Naive thymus-derived CD8-positive, alpha-beta T cell (primary cell): ENCODE measurements around the gene SUGCT. TPM values are rescaled to one million over a fixed set of nuclear protein-coding genes. Genes with fewer than 3 reads are reported as not detected.
A peak's percentile ranks its signal among the peaks of the same experiment; 100 is the strongest.

Experiments
- ATAC-seq, 2 donors: fragments of 150-1000 bp; cut with Tn5 transposase in 1 of 2; sonication (Bioruptor Pico), chemical (Tn5 transposase) in 1 of 2; 1 replicate in 1 of 2; 2 replicates in 1 of 2; pipeline ENCODE4 v1.10.0; 2021; ENCODE audit warnings: mild to moderate bottlenecking in 2 of 2, moderate library complexity in 2 of 2
- POLR2A ChIA-PET: fragments of 350-600 bp; sonication (Branson Sonifier 250); formaldehyde crosslinking; loops from one replicate; lab custom pipeline; 2021; ENCODE audit warnings: antibody characterized with exemption; lab: Charles Lee
- DNase-seq, 10 donors: peaks; one replicate each; pipeline versions ENCODE4 v3.0.0 to v3.0.0-alpha.2; 2020 to 2022
- H3K27ac Mint-ChIP-seq, 10 donors: one replicate each; pipeline ENCODE4 v1.8.0; 2020 to 2022; ENCODE audit warnings: mild to moderate bottlenecking in 10 of 10, mixed read lengths in 10 of 10, moderate library complexity in 4 of 10, inconsistent platforms in 1 of 10
- H3K27me3 Mint-ChIP-seq, 5 donors: one replicate each; pipeline ENCODE4 v1.8.0; 2021 to 2022; ENCODE audit warnings: mixed read lengths in 5 of 5
- H3K36me3 Mint-ChIP-seq, 3 donors: one replicate each; pipeline ENCODE4 v1.8.0; 2020 to 2022; ENCODE audit warnings: mixed read lengths in 3 of 3, mild to moderate bottlenecking in 2 of 3, inconsistent platforms in 1 of 3
- H3K4me1 Mint-ChIP-seq, 4 donors: one replicate each; pipeline ENCODE4 v1.8.0; 2021 to 2022; ENCODE audit warnings: mixed read lengths in 4 of 4
- H3K4me3 Mint-ChIP-seq, 10 donors: one replicate each; pipeline ENCODE4 v1.8.0; 2020 to 2022; ENCODE audit warnings: mild to moderate bottlenecking in 10 of 10, mixed read lengths in 10 of 10, moderate library complexity in 6 of 10, inconsistent platforms in 1 of 10
- H3K9me3 Mint-ChIP-seq, 9 donors: one replicate each; pipeline ENCODE4 v1.8.0; 2020 to 2022; ENCODE audit warnings: mixed read lengths in 9 of 9, mild to moderate bottlenecking in 3 of 9, inconsistent platforms in 1 of 9, moderate library complexity in 1 of 9
- polyA plus RNA-seq, 3 donors: library from polyadenylated mRNA; unstranded; fragments of 300-500 nt; fragmentation: Illumina TruSeq; gene quantifications; one replicate each; pipeline ENCODE4 v1.2.3, GENCODE V29; 2021
- total RNA-seq, 8 experiments: library from RNA in 2 of 8; stranded (reverse) in 2 of 8; gene quantifications; one replicate each; pipeline ENCODE4 v1.2.3 and lab custom pipeline; 2021 to 2026

SUGCT gene
- total and polyA plus RNA-seq, 5 experiments from 2014 or later: 1.3 to 3.6 (median 2.1) TPM

DNA sequence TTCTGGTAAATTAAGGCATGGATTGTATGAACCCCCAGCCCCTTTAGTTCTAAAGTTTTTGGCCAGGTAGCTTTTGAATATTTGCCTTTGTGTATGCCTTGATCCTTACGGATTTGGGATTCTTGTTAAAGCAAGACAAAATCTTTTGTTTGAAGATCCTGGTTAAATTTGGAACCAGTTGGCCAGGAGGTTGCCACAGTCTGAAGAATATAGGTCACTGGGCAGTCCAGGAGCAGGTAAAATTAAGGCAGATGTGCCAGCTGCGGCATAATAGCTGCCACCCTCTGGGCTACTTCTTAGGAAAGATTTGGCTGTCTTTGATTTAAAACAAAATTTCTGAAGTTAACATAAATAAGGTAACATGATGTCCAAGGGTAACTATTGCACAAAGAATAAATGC is 192.3 kb downstream of the SUGCT start:
- DNase-seq (no peak), ATAC-seq (no peak)
- H3K27me3 Mint-ChIP-seq: peaks cover 0 to 1% (median 0%) of the 10 kb centered on the region in 5 donors
- peaks cover 0 to 4% (median 0%) of the 10 kb centered on the region in 3 donors for H3K36me3 Mint-ChIP-seq
- H3K4me1 Mint-ChIP-seq: no peaks in the 10 kb centered on the region
- H3K27ac Mint-ChIP-seq: no peak overlapping the region
- no peaks in the 10 kb centered on the region for H3K9me3 Mint-ChIP-seq
- POLR2A ChIA-PET: no interaction called here
- no peak overlapping the region for H3K4me3 Mint-ChIP-seq

DNA sequence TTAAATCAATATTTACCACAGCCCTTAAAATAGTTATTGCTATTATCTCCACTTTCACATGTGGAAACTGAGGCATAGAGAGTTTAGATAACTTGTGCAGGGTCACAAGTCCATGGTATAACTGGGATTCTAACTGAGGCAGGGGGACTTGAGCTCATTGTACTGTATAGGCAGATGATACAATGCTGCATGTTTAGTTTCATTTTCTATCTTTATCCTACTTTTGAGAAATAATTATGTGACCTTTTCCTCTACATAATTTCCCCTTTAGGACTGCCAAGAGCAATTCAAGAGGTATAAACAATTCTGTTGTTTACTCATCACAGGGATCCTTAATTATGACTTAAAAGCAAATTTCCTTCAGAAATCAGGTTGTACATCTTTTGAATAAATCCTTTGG is 193.1 kb downstream of the SUGCT start:
- H3K36me3 Mint-ChIP-seq: peaks cover 0 to 3% (median 0%) of the 10 kb centered on the region in 3 donors
- no peak overlapping the region for H3K27ac Mint-ChIP-seq
- no peak overlapping the region for H3K4me3 Mint-ChIP-seq
- peaks cover 0 to 3% (median 0%) of the 10 kb centered on the region in 4 donors for H3K4me1 Mint-ChIP-seq
- DNase-seq (no peak), ATAC-seq (no peak)
- H3K27me3 Mint-ChIP-seq: no peaks in the 10 kb centered on the region
- H3K9me3 Mint-ChIP-seq: no peaks in the 10 kb centered on the region
- POLR2A ChIA-PET: no interaction called here

DNA sequence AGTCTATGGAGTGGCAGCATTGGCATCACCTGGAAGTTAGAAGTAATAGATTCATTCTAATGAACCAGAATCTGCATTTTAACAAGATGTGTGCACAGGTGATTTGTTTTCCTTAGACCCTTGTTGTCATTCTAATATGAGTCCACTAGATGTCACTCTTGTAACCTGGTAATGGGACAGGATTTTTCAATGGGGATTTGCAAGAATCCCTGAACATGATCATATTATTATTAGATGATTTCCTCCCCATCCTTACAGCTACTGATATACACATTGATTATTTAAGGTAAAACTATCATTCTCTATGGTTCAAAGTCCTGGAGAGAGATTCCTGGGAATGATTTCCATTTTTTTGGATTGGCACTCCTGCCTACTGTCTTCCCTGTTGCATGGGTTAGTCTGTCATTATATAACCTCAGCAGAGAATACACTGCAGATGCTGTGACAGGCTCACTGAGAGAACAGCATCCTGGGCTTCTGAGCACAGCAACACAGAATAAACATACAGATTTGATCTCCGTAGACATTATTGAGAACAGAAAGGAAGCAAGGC is 194.9 kb downstream of the SUGCT start:
- no peak overlapping the region for H3K27ac Mint-ChIP-seq
- peaks cover 0 to 7% (median 0%) of the 10 kb centered on the region in 9 donors for H3K9me3 Mint-ChIP-seq
- no peaks in the 10 kb centered on the region for H3K36me3 Mint-ChIP-seq
- no peak overlapping the region for H3K4me3 Mint-ChIP-seq
- POLR2A ChIA-PET: no interaction called here
- ATAC-seq (no peak), DNase-seq (peak in 3 of 10 donors; percentile 20 to 28 (median 22))
- peaks cover 0 to 2% (median 0%) of the 10 kb centered on the region in 5 donors for H3K27me3 Mint-ChIP-seq
- H3K4me1 Mint-ChIP-seq: peaks cover 0 to 4% (median 0%) of the 10 kb centered on the region in 4 donors

DNA sequence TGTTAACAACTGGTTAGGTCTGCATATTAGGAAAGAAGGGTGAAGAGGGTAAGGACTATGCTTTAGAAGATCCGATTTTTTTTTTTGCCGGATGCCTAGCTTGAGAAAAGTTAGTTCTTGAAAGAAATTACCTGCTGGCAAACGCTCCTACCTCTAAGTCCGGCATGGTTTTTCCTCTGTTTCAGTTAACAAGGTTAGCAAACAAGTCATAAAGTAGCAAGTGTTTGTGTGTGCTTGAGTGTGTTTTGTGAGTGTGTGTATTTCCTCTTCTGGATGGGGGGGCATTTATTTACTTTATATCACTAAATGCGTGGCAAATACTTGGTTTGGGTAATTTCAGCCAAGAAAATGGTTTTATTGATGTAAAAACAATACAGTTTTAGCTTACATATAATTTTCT is 195.6 kb downstream of the SUGCT start:
- H3K4me3 Mint-ChIP-seq: no peak overlapping the region
- peaks cover 0 to 7% (median 0%) of the 10 kb centered on the region in 9 donors for H3K9me3 Mint-ChIP-seq
- ATAC-seq (no peak), DNase-seq (no peak)
- H3K36me3 Mint-ChIP-seq: no peaks in the 10 kb centered on the region
- POLR2A ChIA-PET: no interaction called here
- peaks cover 0 to 2% (median 0%) of the 10 kb centered on the region in 5 donors for H3K27me3 Mint-ChIP-seq
- peaks cover 0 to 4% (median 0%) of the 10 kb centered on the region in 4 donors for H3K4me1 Mint-ChIP-seq
- no peak overlapping the region for H3K27ac Mint-ChIP-seq

DNA sequence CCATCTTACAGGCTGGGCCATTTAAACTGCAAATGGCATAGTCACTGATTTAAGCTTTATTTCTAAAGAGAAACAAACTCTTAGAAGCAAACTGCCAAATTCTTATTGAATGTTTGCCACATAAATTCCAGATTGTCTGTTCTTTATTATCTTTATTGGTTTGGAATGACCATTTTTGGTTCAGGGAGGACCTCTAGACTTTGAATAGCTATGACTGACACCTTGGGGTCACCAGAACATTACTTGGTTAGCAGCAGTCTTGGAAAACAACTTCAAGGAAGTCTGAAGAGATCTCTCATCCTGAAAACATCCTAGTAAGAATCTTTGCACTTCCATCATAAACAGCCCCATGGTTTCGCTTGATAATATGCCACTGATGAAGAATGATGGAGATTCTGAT is 197.1 kb downstream of the SUGCT start:
- POLR2A ChIA-PET: no interaction called here
- H3K4me3 Mint-ChIP-seq: no peak overlapping the region
- DNase-seq (no peak), ATAC-seq (no peak)
- peaks cover 0 to 12% (median 5%) of the 10 kb centered on the region in 9 donors for H3K9me3 Mint-ChIP-seq
- peaks cover 0 to 3% (median 0%) of the 10 kb centered on the region in 3 donors for H3K36me3 Mint-ChIP-seq
- H3K4me1 Mint-ChIP-seq: peaks cover 0 to 4% (median 0%) of the 10 kb centered on the region in 4 donors
- H3K27me3 Mint-ChIP-seq: peaks cover 0 to 2% (median 0%) of the 10 kb centered on the region in 5 donors
- H3K27ac Mint-ChIP-seq: no peak overlapping the region

GRCh38 chr7:40332516-40332915 is 197.7 kb downstream of the SUGCT start:
- Mint-ChIP-seq H3K4me1 (peaks cover 0 to 4% (median 0%) of the 10 kb centered on the region in 4 donors), H3K27me3 (peaks cover 0 to 2% (median 0%) of the 10 kb centered on the region in 5 donors), H3K36me3 (peaks cover 0 to 5% (median 0%) of the 10 kb centered on the region in 3 donors), H3K4me3 (no peak overlapping the region), H3K9me3 (peaks cover 0 to 18% (median 11%) of the 10 kb centered on the region in 9 donors), H3K27ac (no peak overlapping the region)
- POLR2A ChIA-PET: no interaction called here
- no peak for ATAC-seq
- no peak for DNase-seq

- H3K9me3 Mint-ChIP-seq: peaks cover 0 to 29% (median 17%) of the 10 kb centered on the region in 9 donors
- H3K27ac Mint-ChIP-seq: no peak overlapping the region
- no peak for ATAC-seq
- DNase-seq: no peak
- POLR2A ChIA-PET: no interaction called here
- H3K36me3 Mint-ChIP-seq: peaks cover 3 to 15% (median 6%) of the 10 kb centered on the region in 3 donors
- peaks cover 0 to 3% (median 0%) of the 10 kb centered on the region in 5 donors for H3K27me3 Mint-ChIP-seq
- H3K4me3 Mint-ChIP-seq: no peak overlapping the region
- H3K4me1 Mint-ChIP-seq: no peaks in the 10 kb centered on the region
These were observed 207.0 kb downstream of the SUGCT start for GRCh38 chr7:40341836-40342235.

- no peak overlapping the region for H3K4me3 Mint-ChIP-seq
- peaks cover 0 to 4% (median 0%) of the 10 kb centered on the region in 9 donors for H3K9me3 Mint-ChIP-seq
- POLR2A ChIA-PET: no interaction called here
- ATAC-seq (no peak), DNase-seq (no peak)
- no peak overlapping the region for H3K27ac Mint-ChIP-seq
- H3K36me3 Mint-ChIP-seq: no peaks in the 10 kb centered on the region
- H3K27me3 Mint-ChIP-seq: no peaks in the 10 kb centered on the region
- H3K4me1 Mint-ChIP-seq: no peaks in the 10 kb centered on the region
These were observed 211.7 kb downstream of the SUGCT start for GRCh38 chr7:40346554-40346953.

DNA sequence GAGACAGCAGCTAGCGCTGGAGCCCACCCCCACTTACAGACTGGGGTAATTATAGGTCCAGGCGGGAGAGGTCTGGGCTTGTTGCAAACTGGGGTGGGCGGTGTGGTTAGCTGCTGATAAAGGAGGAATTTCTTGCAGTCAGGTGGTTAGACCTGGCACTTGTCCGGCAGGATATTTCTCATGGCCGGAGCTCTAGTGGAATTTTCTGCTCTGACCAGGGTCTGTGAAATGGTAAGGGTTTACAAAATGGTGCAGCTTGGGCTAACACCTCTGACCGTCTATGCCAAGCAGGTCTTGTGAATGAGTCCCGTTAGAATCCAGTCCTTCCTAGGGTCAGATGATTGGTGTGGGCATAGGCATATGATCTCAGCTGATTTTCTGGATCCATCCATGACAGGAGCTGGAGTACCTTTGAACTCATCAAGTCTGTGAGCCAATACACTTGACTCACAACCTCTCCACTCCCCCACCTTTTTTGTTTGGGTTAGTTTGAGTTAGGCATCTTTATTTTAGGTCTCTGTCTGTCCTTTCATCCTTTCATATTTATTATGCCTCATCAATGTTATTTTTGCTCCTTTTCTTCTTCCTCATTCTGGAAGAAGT is 213.4 kb downstream of the SUGCT start:
- H3K9me3 Mint-ChIP-seq: peaks cover 0 to 4% (median 0%) of the 10 kb centered on the region in 9 donors
- H3K27ac Mint-ChIP-seq: no peak overlapping the region
- DNase-seq (no peak), ATAC-seq (no peak)
- H3K4me1 Mint-ChIP-seq: no peaks in the 10 kb centered on the region
- POLR2A ChIA-PET: no interaction called here
- no peak overlapping the region for H3K4me3 Mint-ChIP-seq
- H3K27me3 Mint-ChIP-seq: no peaks in the 10 kb centered on the region
- H3K36me3 Mint-ChIP-seq: peaks cover 0 to 3% (median 2%) of the 10 kb centered on the region in 3 donors

- no peak for DNase-seq
- Mint-ChIP-seq H3K4me3 (no peak overlapping the region), H3K4me1 (no peaks in the 10 kb centered on the region), H3K27me3 (no peaks in the 10 kb centered on the region), H3K9me3 (peaks cover 0 to 2% (median 0%) of the 10 kb centered on the region in 9 donors), H3K36me3 (peaks cover 0 to 3% (median 2%) of the 10 kb centered on the region in 3 donors), H3K27ac (no peak overlapping the region)
- POLR2A ChIA-PET: no interaction called here
- ATAC-seq: no peak
These were observed 215.3 kb downstream of the SUGCT start for GRCh38 chr7:40350100-40350499.

DNA sequence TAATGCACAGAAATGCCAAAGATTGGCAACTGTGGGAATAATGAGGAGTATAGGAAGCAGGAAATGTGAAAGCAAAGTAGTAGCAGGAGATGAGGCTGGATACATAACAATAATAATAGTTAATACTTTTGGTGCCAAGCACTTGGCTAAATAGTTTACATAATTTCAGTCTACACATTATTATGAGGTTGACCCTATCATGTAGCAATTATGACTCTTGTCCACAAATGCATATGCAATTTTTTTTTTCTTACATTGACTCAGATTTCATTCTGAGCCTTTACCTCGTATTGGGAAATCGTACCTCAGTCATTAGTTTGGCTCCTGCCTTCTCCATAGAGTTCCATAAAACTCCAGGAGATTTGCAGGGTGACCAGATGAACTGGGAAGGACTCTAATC is 219.9 kb downstream of the SUGCT start:
- DNase-seq (no peak), ATAC-seq (no peak)
- POLR2A ChIA-PET: no interaction called here
- H3K36me3 Mint-ChIP-seq: peaks cover 0 to 3% (median 2%) of the 10 kb centered on the region in 3 donors
- H3K4me3 Mint-ChIP-seq: no peak overlapping the region
- peaks cover 0 to 3% (median 0%) of the 10 kb centered on the region in 9 donors for H3K9me3 Mint-ChIP-seq
- no peak overlapping the region for H3K27ac Mint-ChIP-seq
- no peaks in the 10 kb centered on the region for H3K27me3 Mint-ChIP-seq
- H3K4me1 Mint-ChIP-seq: no peaks in the 10 kb centered on the region

DNA sequence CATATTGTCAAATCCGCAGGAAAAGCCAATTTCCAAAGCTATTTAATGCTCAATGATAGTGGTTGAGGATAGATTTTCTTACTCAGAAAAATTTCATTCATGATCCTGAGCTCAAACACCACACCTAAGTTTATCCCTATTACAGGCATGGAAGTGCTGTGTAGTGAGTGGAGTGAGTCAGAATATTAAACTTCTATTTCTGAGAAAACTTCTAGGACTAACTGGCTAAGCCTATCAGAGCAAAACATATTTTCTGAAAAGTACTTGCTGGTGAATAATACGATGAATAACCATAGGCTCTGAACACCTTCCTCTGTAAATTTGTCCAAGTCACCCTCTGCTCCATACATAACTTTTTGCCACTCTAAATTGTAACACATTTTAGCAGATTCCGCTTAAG is 221.5 kb downstream of the SUGCT start:
- no peak overlapping the region for H3K27ac Mint-ChIP-seq
- no peaks in the 10 kb centered on the region for H3K27me3 Mint-ChIP-seq
- ATAC-seq: no peak
- H3K36me3 Mint-ChIP-seq: peaks cover 2 to 9% (median 3%) of the 10 kb centered on the region in 3 donors
- DNase-seq: no peak
- no peak overlapping the region for H3K4me3 Mint-ChIP-seq
- H3K4me1 Mint-ChIP-seq: no peaks in the 10 kb centered on the region
- H3K9me3 Mint-ChIP-seq: peaks cover 0 to 9% (median 0%) of the 10 kb centered on the region in 9 donors
- POLR2A ChIA-PET: no interaction called here

- H3K36me3 Mint-ChIP-seq: peaks cover 3 to 9% (median 4%) of the 10 kb centered on the region in 3 donors
- DNase-seq: no peak
- H3K4me3 Mint-ChIP-seq: no peak overlapping the region
- H3K9me3 Mint-ChIP-seq: peaks cover 0 to 14% (median 2%) of the 10 kb centered on the region in 9 donors
- no peaks in the 10 kb centered on the region for H3K27me3 Mint-ChIP-seq
- no peak for ATAC-seq
- no peak overlapping the region for H3K27ac Mint-ChIP-seq
- H3K4me1 Mint-ChIP-seq: no peaks in the 10 kb centered on the region
- POLR2A ChIA-PET: no interaction called here
These were observed 222.3 kb downstream of the SUGCT start for GRCh38 chr7:40356871-40357709.
